HG02884 (cell line): ENCODE data around the gene GAS7.

Experiments
- ATAC-seq: cut with Tn5 transposase; IDR thresholded peaks from one replicate; pipeline ENCODE4 v1.9.1; 2021; ENCODE audit warnings: mild to moderate bottlenecking, moderate library complexity; ENCODE audit not compliant: unreplicated experiment

The GAS7 gene

DNA sequence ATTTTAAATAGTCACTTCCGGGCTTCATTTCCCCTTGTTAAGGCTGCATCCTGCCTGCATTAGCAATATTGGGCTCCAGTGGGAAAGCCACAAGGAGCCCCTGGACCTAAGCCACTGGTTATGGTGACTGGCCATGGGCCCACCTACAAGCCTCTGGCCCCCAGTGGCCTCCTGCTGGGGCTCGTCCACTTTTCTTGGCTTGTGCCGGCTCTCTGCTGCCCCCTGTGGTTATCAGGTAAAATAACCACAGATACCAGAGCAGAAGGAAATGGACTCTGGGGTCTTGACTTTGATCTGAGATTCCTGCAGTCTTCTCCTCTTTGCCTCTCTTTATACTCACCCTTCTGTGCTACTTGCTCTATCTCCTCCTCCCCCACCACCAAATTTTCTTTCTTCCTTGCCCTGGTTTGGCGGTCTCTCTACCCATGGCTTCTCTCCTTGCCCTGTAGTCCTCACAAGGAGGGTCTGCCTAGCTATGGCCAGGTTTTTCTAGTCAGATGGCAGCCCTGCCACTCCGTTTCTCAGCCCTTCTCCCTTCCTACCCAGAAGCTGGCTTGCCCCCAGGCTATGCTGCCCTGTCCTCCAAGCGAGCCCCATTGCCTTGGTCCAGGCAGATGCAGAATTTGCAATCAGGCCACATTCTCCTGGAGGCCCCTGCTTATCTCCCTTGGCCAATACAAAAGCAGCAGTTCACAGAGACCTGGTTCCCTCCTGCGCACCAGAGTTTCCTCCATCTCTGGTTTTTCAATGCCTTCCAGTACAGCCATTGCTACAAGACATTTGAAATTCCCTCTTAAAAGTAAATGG is 210.4 kb downstream of the GAS7 start:
- no peak for ATAC-seq

DNA sequence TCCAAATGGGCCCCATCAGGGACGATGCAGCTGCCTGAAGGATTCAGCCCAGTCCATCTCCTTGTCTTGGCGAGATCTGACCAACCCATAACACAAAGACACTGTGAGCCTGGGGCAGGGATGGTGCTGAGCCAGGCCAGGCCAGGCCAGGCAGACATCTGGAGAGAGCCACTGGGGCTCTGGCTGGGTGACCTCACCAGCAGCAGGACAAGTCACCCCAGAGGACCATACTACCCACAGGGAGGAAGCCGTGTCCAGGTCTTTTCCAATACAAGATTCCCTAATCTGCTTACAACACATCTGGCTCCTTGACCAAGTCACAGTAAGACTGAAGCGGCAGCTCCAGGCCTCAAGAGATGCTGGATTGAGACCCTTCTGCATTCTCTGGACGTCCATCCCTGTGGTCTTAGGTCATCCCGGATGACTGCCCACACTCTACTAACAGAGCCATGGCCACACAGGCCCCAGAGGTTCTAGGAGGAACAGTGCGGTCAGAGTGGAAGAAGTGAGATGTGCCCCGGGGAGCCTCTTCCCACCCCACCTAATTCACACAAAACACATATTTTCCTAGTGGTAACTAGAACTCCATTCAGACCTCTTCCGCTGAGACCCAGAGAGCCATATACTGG is 211.5 kb downstream of the GAS7 start:
- ATAC-seq, result no peak

DNA sequence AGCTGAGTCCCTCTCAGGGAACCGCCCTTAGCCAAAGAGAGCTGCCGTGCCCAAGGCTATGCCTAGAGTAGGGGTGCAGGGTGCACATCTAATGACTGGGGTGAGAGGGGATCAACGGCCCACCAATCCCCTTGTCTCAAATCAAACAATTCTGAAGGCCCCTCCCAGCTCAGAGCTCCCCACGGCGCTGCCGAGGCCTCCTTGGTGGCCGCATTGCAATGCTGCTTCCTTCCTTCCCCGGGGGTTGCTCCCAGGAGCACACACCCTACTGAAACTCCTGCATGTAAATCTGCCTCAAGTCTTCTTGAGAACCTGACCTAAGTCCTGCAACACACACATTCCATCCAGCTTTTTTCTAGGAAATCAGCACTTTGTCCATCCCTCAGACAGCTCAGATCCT is 212.8 kb downstream of the GAS7 start:
- no peak for ATAC-seq

DNA sequence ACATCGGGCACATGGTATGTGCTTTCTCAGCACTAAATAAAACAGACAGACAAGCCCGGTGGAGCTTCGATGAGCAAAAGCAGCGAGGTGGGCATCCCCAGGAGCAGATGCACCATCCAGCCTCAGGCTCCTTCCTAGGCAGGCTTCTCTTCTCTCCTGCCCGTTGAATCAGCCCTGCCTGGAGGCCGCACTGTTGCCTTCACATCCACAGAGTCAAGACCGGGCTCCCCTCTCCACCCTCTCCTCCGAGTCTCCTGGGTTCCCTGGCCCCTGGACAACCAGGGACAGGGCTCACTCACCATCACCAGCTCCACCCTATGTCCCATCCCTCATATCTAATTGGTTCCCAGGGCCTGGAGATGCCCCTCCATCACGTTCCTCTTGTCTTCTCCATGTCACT is 213.6 kb downstream of the GAS7 start:
- ATAC-seq, result no peak

DNA sequence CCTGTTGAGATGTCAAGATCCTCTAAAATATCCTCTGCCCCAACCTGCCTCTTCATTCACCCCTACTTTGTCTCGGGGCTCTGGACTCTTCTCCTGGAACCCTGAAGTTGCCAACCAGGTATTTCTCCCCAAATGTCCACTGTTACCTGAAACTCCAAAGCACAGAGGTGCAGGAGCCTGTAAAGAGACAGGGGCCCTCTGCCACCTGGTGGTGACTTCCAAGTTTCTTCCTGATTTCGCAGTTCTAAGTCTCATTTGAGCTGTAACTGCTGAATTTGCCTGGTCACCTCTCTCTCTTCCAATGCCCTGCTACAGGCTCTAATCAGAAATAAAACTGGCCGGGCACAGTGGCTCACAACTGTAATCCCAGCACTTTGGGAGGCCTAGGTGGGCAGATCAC is 216.2 kb downstream of the GAS7 start:
- ATAC-seq, result no peak

DNA sequence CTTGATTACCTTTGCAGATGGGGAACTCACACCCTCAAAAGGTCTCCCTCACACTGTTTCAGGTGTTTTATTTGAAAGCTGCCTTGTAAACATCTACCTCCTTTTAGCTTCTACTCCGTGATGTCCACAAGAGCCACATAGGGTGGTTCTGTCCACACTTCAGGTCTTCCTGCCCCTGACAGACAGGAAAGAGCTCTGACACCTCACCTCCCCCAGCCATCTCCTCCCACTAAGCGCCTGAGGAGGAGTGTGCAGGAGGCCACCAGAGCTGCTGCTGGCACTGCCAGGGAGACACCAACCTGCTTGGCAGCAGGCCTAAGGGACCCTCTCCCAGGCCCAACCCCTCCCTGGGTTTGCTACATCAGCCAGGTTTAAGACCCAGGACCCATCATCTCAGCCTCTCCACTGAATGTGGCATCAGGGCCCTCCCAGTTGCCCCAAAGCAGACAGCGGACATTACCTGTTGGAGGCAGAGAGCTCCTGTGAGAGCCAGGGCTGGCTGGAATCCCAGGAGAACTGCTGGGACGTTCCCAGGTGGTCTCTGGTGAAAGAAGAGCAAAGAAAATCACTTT is 217.0 kb downstream of the GAS7 start:
- ATAC-seq, result no peak

DNA sequence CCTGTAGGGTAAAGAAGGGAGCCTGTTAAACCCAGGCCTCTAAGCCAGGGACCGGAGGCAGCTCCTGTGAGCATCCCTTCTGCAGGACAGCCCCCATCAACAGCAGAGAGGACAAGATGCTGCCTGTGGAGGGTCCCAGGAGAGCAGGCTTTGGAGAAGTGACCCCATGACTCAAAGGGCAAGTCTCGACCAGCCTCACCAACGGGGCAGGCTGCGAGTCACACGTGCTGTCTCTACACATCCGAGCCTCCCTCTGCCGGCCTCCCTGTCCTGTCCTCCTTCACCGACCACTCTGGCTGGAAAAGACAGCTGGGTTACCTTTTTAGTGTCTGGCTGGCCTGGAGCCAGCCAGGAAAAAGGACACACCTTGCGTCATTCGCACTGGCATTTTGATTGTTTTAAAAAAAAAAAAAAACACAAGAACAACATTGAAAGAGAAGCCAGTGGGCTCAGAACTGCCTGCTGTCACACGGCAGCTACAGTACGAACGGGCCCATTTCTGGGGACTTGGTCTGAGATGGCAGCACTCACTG is 218.9 kb downstream of the GAS7 start:
- no peak for ATAC-seq

DNA sequence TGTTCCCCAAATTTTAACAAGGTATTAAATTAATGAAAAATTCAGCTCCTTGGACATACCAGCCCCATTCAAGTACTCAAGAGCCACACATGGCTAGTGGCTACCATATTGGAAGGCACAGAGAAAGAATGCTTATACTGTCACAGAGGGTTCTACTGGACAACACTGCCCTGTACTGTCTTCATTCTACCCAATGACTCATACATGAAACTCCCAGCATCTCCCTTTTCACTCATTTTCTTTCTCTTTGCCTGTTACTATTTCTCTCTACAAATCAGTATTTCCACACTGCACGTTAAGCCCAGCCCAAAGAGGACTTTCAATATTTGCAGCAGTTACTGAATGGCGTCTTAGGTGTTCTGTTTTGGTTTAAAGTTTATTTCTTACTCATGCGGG is 221.2 kb downstream of the GAS7 start:
- ATAC-seq, result no peak

DNA sequence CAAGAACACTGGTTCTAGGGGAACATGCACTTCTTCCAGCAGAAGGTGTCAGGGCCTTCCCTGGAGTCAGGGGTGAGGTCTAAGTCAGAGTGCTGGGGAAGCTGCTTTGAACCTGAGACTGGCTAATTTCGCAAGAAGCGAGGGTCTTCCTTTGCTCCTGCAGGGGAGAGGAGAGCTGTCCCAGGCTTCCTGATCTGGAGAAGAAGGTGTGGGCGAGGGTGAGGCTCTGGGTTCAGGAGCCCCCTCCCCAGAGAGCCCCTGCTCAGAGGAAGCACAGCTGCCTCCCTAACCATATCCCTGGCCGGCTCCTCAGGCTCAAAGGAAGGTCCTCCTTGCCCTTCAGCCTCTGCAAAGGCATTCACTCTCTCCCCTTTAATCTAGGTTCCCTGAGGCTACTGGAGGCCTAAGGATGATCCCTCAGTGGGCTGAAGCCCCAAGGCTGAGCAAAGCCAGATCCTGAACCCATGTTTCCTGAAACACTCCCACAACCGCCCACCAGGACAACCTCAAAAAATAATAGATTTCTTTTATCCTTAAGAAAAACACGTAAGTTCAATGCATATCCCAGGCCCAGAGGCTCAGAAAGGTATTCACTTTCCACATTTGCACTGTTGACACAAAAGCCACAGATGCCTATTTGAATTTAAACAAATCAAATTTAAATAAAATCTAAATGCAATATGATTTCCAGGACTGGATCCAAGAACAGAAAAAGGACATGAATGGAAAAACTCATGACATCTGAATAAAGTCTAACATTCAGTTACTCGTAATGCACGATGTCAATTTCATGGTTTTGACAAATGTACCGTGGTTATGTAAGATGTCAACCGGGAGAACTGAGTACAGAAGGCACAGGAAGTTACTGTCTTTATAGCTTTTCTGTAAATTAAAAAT is 221.9 kb downstream of the GAS7 start:
- no peak for ATAC-seq

DNA sequence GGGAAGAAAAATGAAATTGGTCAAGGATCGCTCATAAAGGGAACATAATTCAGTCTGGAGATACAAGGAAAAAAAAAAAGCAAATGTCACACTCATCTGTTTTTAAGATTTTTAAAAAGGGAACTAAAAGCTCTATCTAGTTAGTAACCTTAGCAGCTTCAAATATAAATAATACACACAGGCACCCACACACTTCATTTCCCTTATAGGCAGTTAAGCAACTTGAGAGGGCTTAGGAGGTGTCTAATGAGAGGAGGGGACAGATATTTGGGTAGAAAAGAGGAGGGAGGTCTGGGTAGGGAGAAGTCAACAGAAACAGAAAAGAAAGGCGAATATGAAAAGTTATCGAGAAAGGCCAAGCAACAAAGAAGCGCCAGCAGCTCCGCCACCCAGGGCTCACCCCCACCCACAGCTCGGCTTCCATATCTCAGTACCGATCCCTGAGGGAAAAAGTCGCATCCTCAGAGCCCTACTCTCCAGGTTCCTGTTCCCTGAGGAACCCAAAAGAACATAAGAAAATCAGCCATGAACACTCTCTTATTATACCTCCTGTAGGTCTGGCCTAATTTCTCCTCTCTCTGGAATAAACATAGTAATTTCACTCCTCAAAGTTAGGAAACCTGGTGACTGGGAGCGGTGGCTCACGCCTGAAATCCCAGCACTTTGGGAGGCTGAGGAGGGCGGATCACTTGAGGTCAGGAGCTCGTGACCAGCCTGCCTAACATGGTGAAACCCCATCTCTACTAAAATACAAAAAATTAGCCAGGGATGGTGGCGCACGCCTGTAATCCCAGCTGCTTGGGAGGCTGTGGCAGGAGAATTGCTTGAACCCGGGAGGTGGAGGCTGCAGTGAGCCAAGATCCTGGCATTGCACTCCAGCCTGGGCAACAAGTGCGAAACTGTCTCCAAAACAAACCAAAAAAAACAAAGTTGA is 223.7 kb downstream of the GAS7 start:
- no peak for ATAC-seq

DNA sequence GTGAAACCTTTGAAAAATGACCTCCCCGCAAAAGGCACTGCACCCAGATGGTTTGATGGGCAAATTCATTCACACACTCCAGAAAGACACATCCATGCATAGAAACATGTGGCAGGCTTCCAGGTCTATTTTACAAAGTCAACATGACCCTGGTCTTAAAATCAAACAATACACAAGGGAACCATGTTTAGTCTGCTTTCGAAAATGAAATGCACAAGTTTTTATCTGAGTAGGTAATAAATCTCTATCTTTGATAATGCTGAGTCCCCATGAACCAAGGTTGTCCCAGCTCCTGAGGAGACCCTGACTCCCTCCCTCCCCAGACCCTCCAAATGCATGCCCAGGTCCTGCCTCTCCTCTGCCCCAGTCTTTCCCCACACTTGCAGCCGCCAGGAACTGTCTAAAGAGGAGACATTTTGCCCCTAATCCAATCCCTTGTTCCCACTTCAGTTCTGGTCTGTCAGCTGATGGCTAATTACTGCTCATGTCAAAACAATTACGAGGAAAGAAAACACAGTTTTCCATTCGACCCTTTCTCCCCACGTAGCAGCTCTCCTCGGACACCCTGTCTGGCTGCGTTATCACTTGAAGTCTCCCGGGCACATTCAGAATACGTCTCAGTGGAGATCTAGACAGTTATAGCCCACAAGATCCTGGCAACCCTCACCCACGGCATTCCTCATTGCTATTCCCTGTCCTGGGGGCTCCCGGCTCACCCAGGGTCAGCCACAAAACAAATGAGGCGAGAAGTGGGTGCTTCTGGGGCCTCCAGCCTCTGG is 224.5 kb downstream of the GAS7 start:
- ATAC-seq, result no peak

DNA sequence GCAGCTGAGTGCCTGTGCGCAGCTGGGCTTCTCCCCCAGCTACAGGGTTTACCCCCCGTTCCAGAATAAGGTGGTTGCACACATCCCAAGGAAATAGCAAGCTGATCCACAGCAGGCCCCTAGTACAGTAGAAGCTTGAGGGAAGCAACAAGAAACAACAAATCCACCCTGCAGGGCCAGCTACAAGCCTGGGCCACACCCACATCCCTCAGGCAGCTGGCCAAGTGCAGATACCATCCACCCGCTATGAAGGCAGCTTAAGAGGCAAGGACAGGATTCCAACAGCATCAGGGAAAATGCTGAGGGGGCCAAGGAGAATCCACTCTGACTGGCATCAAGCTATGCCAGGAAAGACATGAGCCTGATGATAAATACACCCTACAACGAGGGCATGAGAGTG is 226.4 kb downstream of the GAS7 start:
- ATAC-seq, result no peak

DNA sequence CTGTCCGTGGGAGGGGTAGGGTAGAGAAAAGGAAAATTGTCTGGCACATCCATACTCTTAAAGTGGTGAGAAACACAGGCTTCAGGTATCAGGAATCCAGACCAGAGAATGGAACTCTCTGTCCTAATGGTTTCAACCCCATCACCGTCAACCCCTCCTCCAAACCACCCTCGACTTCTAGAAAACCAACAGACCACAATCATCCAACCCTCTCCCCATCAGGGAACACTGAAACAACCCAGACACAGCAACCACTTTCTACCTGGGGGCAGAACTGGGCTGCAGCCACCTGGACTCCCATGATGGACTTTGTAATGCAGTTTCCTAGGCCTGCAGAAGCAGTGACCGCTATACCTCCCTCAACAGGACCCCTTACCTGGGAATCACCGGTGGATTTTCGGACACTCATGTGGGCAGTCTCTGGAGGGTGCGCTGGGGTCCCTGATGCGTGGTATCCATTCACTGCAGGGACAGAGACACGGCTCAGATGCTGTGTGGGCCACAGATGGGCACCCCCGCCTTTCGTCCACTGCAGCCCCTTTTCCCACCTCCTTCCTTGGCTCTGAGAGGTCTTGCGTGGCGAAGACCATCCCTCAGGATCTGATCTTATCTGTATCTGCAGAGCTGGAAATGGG is 229.0 kb downstream of the GAS7 start:
- ATAC-seq, result no peak

DNA sequence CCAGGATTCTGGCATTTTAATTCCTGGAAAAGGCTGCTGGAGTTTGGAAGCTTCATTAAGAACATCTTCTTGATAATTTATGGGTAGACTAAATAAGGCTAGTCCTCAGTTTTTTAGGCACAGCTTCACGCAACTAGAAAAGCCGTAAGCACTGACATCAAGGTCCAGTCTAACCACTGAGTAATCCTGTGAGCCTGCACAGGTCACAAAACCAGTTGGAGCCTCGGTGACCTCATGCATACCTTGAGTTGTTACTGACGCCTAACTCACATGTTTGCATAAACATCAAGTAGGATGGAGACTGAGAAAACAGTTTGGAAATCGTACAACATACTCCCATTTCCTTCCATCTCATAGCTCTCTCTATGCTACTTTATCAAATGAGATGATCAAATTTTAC is 229.5 kb downstream of the GAS7 start:
- ATAC-seq, result no peak

DNA sequence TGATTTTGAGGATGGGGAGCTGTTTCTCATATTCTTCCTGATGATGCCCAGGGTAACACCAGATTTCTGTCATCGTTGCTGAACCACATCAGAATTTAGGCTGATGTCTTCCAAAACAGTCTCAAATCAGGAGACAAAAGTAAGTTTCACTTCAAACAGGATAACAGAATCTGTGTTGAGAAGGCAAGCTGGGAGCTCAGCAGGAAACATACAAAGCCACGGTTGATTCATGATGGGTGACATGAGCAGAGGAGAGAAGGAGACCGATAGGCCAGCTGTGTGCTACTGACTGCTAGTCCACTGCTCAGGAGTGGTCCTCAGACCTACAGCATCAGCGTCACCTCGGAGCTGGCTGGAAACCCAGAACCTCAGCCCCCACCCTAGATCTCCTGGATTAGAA is 230.4 kb downstream of the GAS7 start:
- ATAC-seq, result no peak

DNA sequence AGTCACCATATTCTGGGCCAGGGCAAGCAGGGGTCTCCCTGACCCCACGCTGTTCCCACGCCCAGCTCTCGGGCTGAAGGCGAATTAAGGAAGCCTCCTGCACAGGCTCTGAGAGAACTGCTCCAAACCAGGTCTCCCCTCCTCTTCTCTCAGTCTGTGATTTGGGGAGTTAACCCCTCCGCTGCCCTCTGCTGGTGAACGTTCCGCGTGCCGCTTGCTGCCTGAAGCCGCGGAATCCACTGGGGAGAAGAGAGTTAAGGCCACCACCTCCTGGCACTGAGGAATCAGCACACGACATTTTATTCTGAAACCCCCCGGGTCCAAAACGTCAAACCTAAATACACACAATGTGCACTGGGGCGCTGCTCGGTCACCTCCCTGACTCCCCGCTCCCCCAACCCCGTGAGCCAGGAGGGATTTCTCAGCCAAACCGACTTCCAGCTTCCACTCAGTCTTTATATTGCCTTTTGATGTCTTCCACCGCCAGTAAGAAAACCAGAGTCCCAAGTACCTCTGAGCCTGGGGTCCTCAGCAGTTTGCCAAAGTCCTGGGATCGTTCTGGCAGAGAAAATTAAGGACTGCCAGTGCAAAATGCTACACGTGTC is 238.9 kb downstream of the GAS7 start:
- no peak for ATAC-seq

DNA sequence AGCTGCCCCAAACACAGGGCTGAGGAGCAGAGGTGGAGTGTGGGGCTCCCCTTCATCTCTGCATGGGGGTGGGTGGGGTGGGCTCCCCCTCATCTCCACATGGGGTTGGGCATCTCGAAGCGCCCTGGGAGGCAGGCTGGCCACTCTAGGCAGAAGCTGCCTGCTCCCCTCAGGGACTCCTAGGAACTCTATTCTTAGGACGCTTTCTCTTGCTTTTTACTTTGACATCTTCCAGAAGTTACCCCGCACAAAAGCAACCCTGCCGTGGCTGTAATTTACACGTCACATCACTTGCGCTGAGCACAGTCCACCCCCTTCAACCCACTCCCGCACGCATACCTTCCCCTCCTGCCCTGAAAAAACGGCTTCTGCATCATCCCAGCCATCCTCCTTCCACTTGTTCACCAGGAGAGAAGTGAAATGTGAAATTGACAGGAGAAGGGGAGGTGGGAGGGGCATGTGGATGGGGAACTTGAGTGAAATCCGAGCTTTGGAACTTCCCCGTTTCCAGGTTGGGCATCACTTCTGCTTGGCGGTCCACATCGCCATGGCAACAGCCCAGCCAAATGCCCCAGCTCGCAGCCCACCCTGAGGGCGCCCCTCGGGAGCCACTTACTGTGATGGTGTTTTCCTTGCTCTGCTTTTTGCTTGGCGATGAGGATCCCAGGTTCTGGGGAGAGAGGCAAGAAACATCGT is 239.7 kb downstream of the GAS7 start:
- ATAC-seq, result no peak

DNA sequence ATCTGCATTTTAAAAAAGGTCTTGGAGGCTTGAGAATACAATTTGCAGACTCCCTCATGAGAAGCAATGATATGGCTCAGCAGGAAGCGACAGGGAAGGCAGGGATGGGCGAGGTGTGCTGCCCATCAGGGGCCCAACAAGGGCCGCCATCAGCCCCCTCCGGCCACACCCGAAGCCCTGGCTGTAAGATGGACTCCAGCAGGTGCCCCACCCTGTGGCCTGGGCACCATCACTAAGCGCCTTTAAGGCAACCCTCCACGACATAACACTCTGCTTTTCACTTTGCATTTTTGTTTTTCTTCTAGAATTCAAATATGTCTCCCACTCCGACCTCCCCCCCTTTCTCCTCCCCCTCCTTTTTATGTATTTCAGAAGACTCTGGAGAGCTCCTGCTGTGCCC is 241.2 kb downstream of the GAS7 start:
- no peak for ATAC-seq
